ENCODE measurements around the gene UNC5CL.

DNA sequence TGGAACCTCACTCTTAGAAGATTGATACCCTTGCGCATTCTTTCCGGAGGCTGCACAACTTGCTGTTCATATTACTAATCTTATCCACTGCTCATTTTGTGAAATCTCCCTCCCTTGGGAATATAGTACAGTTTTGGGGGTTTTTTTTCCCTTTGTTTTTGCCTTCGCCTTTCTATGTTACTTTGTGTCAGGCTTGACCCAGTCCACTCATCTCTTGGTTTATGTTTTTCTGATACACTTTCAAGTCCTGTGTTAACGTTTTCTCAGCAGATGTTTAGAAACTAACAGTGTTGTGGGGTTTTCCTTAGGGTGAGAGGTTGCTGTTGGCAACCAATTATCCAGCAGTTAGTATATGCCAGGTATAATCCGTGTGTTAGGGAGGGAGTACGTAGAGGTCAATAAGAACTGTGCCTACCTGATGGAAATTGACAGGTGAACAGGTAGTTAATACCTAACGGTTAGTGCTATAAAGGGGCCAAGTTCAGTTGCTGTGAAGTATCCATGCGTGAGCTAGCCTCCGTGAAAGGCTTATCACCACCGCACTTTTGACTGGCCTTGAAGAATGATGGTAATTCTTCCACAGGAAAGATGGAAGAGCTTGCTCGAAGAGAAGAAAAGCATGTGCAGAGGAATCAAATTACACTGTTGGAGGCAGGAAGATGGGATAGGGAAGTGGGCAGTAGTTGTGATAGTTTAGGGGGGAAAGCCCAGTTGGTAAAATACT, 35.1 kb upstream of the UNC5CL start:
- TF ChIP-seq, protein P1, sequence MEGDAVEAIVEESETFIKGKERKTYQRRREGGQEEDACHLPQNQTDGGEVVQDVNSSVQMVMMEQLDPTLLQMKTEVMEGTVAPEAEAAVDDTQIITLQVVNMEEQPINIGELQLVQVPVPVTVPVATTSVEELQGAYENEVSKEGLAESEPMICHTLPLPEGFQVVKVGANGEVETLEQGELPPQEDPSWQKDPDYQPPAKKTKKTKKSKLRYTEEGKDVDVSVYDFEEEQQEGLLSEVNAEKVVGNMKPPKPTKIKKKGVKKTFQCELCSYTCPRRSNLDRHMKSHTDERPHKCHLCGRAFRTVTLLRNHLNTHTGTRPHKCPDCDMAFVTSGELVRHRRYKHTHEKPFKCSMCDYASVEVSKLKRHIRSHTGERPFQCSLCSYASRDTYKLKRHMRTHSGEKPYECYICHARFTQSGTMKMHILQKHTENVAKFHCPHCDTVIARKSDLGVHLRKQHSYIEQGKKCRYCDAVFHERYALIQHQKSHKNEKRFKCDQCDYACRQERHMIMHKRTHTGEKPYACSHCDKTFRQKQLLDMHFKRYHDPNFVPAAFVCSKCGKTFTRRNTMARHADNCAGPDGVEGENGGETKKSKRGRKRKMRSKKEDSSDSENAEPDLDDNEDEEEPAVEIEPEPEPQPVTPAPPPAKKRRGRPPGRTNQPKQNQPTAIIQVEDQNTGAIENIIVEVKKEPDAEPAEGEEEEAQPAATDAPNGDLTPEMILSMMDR (conservative IDR thresholded peaks at IDR 0.05; ENCODE audit: low read length): no peak
- TF ChIP-seq EZH2phosphoT487 (IDR thresholded peaks at IDR 0.05; ENCODE audit: borderline replicate concordance): no peak
